Retinal pigment epithelial cell (primary cell): ENCODE measurements around the gene POU1F1.

Source experiments
- DNase-seq: peaks from one replicate; pipeline ENCODE4 v3.0.0-alpha.2; 2010; ENCODE audit warnings: low read depth
- H3K4me3 ChIP-seq: 2 replicates; pipeline ENCODE4 v1.5.1; 2011; ENCODE audit warnings: mild to moderate bottlenecking, low read length, control low read depth, moderate library complexity
- TF ChIP-seq, protein P1 (sequence below): conservative IDR thresholded peaks from 2 replicates; pipeline ENCODE4 v1.5.1; 2011; ENCODE audit warnings: low read depth, low read length, control low read depth, inconsistent platforms

Gene POU1F1

DNA sequence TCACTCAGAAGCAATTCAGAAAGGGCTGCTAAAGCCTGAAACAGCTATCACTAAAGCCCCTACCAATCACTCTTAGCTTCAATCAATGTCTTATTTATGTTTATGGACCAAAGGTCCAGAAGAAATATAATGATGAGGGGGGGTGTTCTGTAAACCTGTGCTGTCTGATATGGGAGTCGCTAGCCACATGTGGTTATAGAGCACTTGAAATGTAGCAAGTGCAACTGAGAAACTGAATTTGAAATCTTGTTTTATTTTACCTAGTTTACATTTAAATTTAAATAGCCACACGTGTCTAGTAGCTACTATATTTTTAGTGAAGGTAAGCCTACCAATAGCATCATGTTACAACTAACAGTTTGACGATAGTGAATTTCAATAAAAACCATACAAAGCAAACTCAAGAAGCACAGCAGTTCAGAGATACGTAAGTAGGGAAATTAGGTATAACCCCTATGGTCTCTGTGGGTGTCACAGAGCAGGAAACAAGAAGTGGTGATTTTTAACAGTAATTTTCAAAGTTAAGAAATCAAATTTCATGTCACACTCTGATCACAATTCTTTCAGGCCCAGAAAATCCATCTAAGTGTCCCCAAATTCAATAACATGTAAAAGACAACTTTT, 3.6 kb downstream of the POU1F1 start:
- TF ChIP-seq, protein P1, sequence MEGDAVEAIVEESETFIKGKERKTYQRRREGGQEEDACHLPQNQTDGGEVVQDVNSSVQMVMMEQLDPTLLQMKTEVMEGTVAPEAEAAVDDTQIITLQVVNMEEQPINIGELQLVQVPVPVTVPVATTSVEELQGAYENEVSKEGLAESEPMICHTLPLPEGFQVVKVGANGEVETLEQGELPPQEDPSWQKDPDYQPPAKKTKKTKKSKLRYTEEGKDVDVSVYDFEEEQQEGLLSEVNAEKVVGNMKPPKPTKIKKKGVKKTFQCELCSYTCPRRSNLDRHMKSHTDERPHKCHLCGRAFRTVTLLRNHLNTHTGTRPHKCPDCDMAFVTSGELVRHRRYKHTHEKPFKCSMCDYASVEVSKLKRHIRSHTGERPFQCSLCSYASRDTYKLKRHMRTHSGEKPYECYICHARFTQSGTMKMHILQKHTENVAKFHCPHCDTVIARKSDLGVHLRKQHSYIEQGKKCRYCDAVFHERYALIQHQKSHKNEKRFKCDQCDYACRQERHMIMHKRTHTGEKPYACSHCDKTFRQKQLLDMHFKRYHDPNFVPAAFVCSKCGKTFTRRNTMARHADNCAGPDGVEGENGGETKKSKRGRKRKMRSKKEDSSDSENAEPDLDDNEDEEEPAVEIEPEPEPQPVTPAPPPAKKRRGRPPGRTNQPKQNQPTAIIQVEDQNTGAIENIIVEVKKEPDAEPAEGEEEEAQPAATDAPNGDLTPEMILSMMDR: no peak
- no peak for DNase-seq
- no peak overlapping the region for H3K4me3 ChIP-seq

DNA sequence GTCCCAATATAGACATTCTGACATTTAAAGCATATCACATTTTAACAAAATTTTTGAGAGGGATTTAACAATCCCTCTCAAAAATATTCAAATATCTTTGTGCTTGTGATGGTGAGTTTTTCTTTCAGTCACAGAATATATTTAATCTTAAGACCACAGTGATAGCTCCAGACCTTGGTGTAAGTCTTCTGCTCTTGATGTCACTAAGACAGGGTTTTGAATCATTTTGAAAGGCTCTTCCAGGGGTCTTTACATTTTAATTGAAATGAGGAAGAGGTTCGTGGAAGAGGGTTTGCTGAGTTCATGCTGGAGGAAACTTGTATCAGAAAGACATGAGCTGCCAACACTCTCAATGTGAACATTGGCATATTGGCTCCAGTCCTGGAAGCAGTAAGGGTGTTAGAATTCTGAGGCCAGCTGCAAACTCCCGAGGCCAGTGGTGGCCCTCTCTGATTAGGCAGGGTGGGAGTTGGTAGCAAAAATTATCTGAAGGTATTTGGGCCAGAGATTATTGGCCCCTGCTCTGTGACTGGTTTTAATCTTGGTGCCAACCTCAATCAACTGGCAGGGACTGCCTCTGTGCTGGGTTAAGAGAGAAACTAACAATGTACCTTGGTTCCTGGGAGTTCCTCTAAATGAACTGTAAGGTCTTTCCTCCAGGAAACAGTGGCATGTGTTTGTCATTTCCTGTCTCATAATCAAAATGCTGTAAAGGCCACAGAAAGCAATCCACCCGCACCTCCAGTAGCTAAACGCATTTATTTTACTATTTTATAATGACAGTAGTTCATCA, 5.3 kb downstream of the POU1F1 start:
- no peak for DNase-seq
- H3K4me3 ChIP-seq: no peak overlapping the region
- TF ChIP-seq, protein P1: no peak

DNA sequence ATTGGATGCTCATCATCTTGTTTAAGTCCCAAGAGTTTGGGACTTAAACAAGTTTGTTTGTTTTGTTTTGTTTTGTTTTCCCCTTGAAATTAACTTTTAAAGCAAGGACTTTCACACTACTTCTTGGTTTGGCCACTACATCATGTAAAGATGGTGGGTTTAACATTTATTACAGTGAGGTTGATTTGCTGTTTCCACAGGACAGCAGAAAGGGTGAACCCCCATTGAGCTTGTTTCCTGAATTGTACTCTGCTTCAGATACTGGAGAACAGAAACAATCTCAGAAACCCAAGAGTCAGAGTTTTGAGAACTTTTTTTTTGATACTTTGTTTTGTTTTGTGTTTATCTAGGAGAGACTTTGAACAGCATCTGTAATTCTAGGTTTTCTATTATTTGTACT, 6.7 kb downstream of the POU1F1 start:
- TF ChIP-seq, protein P1: no peak
- DNase-seq: no peak
- no peak overlapping the region for H3K4me3 ChIP-seq

DNA sequence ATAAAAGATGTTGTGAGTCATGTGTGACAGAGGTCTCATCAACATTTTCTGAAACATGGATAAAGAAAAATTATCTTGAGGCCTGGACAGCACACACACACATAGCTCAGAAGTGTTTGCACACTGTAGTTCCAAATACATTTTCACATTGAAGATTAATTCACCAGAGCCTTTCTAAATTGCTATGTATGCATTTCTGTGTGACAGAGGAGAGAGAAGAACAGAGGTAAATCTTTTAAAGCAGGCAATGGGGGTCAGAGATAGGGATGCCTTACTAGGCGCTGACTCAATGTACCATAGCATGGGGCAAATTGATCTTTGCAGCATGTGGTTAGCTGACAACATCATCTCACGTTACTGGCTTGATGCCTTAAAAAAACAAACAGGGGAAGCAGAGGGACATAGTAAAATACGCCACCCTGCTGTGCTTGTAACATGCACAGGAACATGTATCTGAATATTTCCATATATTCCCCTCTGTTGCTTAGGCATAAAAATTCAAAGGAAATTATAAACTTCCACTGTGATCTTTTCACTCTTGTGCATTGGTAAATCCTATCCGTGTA, 7.7 kb downstream of the POU1F1 start:
- DNase-seq: no peak
- TF ChIP-seq, protein P1: no peak
- no peak overlapping the region for H3K4me3 ChIP-seq

DNA sequence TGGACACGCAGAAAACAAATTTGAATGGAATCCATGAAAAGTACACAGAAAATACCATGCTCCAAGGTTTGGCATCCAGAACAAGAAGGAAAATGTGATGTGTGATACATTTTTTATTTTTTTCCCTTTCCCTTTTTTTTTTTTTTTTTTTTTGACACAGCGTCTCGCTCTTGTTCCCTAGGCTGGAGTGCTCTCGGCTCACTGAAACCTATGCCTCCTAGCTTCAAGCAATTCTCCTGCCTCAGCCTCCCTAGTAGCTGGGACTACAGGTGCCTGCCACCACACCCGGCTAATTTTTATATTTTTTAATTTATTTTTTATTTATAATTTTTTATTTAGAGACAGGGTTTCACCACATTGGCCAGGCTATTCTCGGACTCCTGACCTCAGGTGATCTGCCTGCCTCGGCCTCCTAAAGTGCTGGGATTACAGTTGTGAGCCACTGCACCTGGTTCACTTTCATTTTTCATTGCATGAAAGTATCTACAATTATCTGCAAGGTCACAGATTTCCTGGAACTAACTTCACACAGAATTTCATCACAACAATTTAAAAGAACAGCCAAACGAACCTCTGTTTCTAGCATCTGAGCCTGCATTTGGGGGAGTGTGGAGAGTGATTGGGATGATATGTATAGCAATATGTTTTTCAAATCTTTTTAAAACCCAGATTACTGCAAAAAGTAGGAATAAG, 8.3 kb downstream of the POU1F1 start:
- no peak overlapping the region for H3K4me3 ChIP-seq
- TF ChIP-seq, protein P1: no peak
- DNase-seq: no peak

DNA sequence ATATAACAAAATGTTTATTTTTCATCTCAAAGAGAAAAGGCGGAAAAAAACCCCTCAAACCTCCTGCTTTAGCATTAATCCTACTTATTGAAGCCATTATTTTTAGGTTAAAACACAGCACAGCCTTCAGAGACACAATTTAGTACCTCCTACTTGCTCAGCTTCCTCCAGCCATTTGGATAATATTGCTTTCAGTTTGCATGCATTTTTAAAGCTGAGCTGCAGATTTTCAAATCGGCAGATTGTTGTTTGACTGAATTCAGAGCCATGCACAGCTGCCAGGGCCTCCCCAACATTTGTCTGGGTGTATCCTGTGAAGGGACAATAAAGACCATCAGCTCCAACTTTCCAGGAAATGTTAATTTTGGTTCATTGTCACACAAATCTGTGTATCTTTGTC, 14.5 kb downstream of the POU1F1 start:
- TF ChIP-seq, protein P1: no peak
- DNase-seq: no peak
- H3K4me3 ChIP-seq: no peak overlapping the region
